Parathyroid adenoma (tissue), 2 donors: Measurements from ENCODE around the gene ABHD16B.

Experiments
- H2AFZ ChIP-seq: fragments of 300-600 bp; sonication (generic); one replicate; pipeline ENCODE4 v1.7.0; 2017; ENCODE audit warnings: antibody characterized with exemption, mild to moderate bottlenecking
- H3K27ac ChIP-seq: fragments of 300-600 bp; sonication (generic); one replicate; pipeline ENCODE4 v1.7.0; 2017
- H3K27me3 ChIP-seq: fragments of 300-600 bp; sonication (generic); one replicate; pipeline ENCODE4 v1.7.0; 2017; ENCODE audit warnings: low read length; ENCODE audit not compliant: control insufficient read depth, insufficient read depth
- H3K36me3 ChIP-seq: fragments of 300-600 bp; sonication (generic); one replicate; pipeline ENCODE4 v1.7.0; 2017; ENCODE audit warnings: low read length; ENCODE audit not compliant: control insufficient read depth, insufficient read depth
- H3K4me1 ChIP-seq: fragments of 300-600 bp; sonication (generic); one replicate; pipeline ENCODE4 v1.7.0; 2017; ENCODE audit warnings: control low read depth
- H3K4me2 ChIP-seq: fragments of 300-600 bp; sonication (generic); one replicate; pipeline ENCODE4 v1.7.0; 2017; ENCODE audit warnings: low read length
- H3K4me3 ChIP-seq: fragments of 300-600 bp; sonication (generic); one replicate; pipeline ENCODE4 v1.7.0; 2017; ENCODE audit warnings: low read depth, low read length
- H3K79me2 ChIP-seq: fragments of 300-600 bp; sonication (generic); one replicate; pipeline ENCODE4 v1.7.0; 2017; ENCODE audit warnings: control low read depth
- H3K9ac ChIP-seq: fragments of 300-600 bp; sonication (generic); one replicate; pipeline ENCODE4 v1.7.0; 2017; ENCODE audit warnings: mild to moderate bottlenecking
- H3K9me3 ChIP-seq: fragments of 300-600 bp; sonication (generic); one replicate; pipeline ENCODE4 v1.7.0; 2017; ENCODE audit warnings: low read length; ENCODE audit not compliant: control insufficient read depth
- TF ChIP-seq, protein P1 (sequence below): fragments of 300-600 bp; sonication (generic); IDR thresholded peaks from one replicate; pipeline ENCODE4 v1.7.0; 2017; ENCODE audit warnings: antibody characterized with exemption, mild to moderate bottlenecking
- donor health status: primary hyperparathyroidism.

ABHD16B gene

DNA sequence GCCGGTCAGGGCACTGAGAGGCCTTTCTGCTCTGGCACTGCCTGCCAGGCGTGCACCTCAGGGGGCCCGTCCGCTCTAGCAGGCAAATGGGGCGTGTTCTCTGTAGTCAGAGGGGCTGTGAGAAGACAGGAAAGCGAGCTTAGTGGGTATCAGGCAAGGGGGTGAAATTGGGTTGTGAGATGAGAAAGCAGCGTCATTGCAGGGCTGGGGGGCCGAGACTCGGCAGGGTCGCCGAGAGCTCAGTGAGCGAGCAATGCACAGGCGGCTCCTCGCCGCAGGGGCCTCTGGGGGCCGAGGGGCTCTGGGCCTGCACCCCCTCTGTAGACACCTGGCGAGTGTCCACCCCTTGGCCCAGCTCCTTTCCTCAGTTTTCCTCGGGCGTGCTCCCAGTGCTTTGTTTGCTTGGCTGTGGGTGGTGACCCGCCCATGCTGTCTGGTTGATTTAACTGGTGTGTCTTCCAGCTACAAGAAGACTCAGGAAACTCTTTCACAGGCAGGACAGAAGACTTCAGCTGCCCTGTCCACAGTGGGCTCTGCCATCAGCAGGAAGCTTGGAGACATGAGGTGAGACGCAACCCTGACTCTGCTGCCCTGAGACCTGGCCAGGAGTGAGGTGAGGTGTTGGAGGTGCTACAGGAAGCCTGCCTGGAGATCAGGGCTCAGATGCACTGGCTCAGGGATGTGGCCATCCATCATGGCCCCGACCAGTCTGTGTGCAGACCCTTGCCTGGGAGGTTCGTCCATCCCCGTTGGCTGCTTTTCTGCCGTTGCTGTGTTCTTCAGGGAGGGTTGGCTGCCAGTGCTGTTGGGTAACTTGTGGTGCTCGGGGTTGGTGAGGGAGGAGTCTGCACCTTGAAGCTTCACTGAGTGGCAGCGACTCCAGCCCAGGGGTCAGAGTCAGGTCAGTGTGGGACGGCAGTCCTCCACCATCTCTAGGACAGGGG is 21.2 kb downstream of the ABHD16B start:
- Histone ChIP-seq H3K27ac (no peak overlapping the region), H3K36me3 (no peaks in the 10 kb centered on the region), H3K27me3 (no peaks in the 10 kb centered on the region)

DNA sequence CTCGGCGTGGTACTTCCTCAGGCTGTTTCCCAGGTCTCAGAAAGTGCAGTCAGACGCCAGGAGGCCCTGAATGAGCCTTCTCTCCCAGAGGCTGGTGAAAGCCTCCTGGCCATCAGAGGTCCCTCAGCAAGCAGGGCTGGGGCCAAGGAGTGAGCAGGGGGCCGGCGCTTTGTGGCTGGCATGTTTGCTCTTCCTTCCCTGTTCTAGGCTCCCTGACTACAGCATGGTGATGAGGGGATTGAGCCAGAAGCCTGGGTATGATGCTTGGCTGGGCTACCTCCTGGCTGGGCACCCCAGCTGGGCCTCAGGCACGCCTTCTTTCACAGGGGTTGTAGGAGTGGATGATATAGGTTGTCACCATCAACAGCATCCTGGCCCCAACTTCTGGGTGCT is 21.9 kb downstream of the ABHD16B start:
- H3K4me1 ChIP-seq = no peaks in the 10 kb centered on the region
- H3K79me2 ChIP-seq = peaks cover 35% of the 10 kb centered on the region
- no peak overlapping the region for H3K4me3 ChIP-seq
- no peaks in the 10 kb centered on the region for H3K36me3 ChIP-seq
- no peak overlapping the region for H3K9ac ChIP-seq
- no peak overlapping the region for H3K27ac ChIP-seq
- H3K27me3 ChIP-seq = no peaks in the 10 kb centered on the region
- no peak overlapping the region for H2AFZ ChIP-seq
- no peak overlapping the region for H3K4me2 ChIP-seq
- TF ChIP-seq, protein P1, sequence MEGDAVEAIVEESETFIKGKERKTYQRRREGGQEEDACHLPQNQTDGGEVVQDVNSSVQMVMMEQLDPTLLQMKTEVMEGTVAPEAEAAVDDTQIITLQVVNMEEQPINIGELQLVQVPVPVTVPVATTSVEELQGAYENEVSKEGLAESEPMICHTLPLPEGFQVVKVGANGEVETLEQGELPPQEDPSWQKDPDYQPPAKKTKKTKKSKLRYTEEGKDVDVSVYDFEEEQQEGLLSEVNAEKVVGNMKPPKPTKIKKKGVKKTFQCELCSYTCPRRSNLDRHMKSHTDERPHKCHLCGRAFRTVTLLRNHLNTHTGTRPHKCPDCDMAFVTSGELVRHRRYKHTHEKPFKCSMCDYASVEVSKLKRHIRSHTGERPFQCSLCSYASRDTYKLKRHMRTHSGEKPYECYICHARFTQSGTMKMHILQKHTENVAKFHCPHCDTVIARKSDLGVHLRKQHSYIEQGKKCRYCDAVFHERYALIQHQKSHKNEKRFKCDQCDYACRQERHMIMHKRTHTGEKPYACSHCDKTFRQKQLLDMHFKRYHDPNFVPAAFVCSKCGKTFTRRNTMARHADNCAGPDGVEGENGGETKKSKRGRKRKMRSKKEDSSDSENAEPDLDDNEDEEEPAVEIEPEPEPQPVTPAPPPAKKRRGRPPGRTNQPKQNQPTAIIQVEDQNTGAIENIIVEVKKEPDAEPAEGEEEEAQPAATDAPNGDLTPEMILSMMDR = no peak
- H3K9me3 ChIP-seq = no peaks in the 10 kb centered on the region

More for the DNA sequence above, 21.2 kb downstream of the ABHD16B start:
- Histone ChIP-seq H3K9me3 (no peaks in the 10 kb centered on the region), H3K9ac (no peak overlapping the region), H3K4me3 (no peak overlapping the region), H3K79me2 (peaks cover 41% of the 10 kb centered on the region), H3K4me1 (no peaks in the 10 kb centered on the region), H3K4me2 (no peak overlapping the region), H2AFZ (no peak overlapping the region)
- TF ChIP-seq, protein P1 = no peak

DNA sequence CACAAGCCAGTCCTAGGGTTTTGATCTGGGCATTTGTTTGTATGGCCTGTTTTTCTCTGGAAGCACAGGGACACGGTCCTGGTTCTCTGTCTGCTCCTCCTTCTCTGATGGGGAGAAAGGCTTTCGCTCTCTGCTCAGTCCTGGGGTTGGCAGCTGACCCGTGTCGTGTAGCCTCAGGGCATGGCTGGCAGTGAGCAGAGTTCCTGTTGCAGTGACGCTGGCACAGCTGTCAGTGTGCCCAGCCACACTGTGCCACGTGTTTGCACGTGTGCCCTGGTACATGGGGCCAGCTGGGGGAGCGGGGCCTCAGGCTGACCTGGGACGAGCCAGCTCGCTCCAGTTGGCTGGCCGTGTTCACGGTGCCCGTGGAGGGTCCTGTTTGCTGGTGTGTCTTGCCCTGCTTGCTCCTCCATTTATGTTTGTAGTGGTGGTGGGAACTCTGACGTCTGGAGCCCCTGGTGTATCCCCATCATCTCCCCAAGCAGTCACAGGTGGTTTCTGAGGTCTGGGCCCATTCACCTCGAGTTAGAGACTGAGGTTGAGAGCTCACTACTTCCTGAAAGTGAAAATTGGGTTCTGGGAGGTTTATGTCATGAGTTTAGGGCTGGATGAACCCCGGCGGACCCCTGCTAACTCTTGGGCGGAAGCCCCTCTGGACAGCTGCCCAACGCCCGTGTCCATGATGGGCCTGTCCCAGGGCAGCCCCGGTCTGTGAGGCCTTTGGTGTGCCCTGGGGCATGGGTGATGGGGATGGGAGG is 23.4 kb downstream of the ABHD16B start:
- Histone ChIP-seq H3K4me2 (no peak overlapping the region), H3K9me3 (no peaks in the 10 kb centered on the region), H3K4me3 (no peak overlapping the region), H3K36me3 (no peaks in the 10 kb centered on the region), H3K79me2 (peaks cover 26% of the 10 kb centered on the region), H3K4me1 (no peaks in the 10 kb centered on the region), H2AFZ (no peak overlapping the region), H3K27ac (no peak overlapping the region), H3K27me3 (no peaks in the 10 kb centered on the region), H3K9ac (no peak overlapping the region)
- TF ChIP-seq, protein P1 = no peak

DNA sequence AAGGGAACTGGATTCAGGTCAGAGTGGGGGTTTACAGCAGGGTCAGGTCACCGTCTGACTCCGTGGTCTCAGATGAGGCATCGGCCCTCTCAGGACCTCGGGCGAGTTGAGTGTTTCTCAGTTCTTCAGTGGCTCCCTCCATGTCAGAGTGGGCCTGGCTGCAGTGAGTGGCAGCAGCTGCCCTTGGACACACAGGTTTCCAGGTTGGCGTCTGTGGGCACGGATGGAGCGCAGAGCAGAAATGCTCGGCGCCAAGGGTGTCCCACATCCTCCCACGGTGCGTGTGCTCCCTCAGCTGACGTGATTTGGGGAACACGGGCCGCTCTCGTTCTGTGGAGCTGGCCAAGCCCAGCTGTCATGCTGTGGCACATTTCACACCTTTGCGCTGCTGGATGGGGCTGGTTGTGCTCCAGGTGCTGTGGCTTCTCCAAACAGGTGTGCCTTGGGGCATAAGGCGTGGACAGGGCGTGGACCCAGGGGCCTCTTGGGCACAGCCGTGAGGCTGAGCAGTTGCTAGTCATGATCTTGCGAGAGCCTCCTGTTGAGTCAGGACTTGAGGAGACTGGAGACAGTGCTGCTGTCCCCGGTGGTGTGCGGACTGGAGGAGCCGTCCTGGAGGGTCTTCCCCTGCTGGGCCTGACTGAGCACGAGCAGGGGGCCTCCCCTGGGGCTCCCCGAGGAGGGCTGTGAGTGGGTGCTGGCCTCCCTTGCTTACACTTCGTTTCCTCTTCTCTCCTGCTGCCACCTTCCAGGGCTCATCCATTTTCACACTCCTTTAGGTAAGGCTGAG is 24.2 kb downstream of the ABHD16B start:
- Histone ChIP-seq H3K9ac (no peak overlapping the region), H3K4me2 (no peak overlapping the region), H3K27ac (no peak overlapping the region), H3K27me3 (no peaks in the 10 kb centered on the region), H3K4me3 (no peak overlapping the region), H3K4me1 (no peaks in the 10 kb centered on the region), H3K79me2 (peaks cover 26% of the 10 kb centered on the region), H3K36me3 (no peaks in the 10 kb centered on the region), H3K9me3 (no peaks in the 10 kb centered on the region), H2AFZ (no peak overlapping the region)
- TF ChIP-seq, protein P1 = no peak
